HepG2 (cell line): ENCODE data around the gene KDM5B. TPM values are rescaled to one million over a fixed set of nuclear protein-coding genes. Genes with fewer than 3 reads are reported as not detected.

ENCODE experiments used
- ATF7 ChIP-seq, 2 experiments: fragments of 450-650 bp in 1 of 2; sonication (generic) in 1 of 2; formaldehyde crosslinking in 1 of 2; IDR thresholded peaks; 2 replicates each; pipeline versions ENCODE4 v1.4.0 to v1.6.1; 2016 to 2020; ENCODE audit warnings: antibody characterized with exemption in 1 of 2, mild to moderate bottlenecking in 1 of 2, missing genetic modification reagents in 1 of 2
- RNF219 ChIP-seq: sonication (generic); formaldehyde crosslinking; IDR thresholded peaks from 2 replicates; pipeline ENCODE4 v1.5.0; 2020; ENCODE audit warnings: mild to moderate bottlenecking, missing genetic modification reagents
- ZNF318 ChIP-seq: sonication (generic); formaldehyde crosslinking; IDR thresholded peaks from 2 replicates; pipeline ENCODE4 v1.4.0; 2020; ENCODE audit warnings: mild to moderate bottlenecking, missing genetic modification reagents
- polyA plus RNA-seq, 8 experiments: library from polyadenylated mRNA; depleted of rRNA in 3 of 8; stranded (reverse) in 7 of 8; unstranded in 1 of 8; fragments of >200 nt; fragmentation: Illumina TruSeq in 4 of 8; extraction: Trizol in 4 of 8; gene quantifications; 2 replicates each; pipeline versions ENCODE4 v1.2.1 to v1.2.3, GENCODE V29; 2011 to 2016; ENCODE audit warnings: low read depth in 4 of 8, missing spikeins in 1 of 8, mixed read lengths in 1 of 8; ENCODE audit not compliant: insufficient read depth in 1 of 8
- total RNA-seq, 5 experiments: library from RNA; depleted of rRNA; stranded (reverse); fragments of >200 nt; fragmentation: Illumina TruSeq; extraction: Trizol; gene quantifications; 2 replicates each; pipeline ENCODE4 v1.2.3, GENCODE V29; 2016; ENCODE audit warnings: low read depth in 1 of 5

KDM5B gene
- total and polyA plus RNA-seq, 2 of the 13 experiments (the other 11 are each of a cell fraction or from before 2014, with no cell fraction given), result 34.2 to 35.4 TPM

GRCh38 chr1:202679406-202680177, 128.6 kb downstream of the KDM5B start (continued):
- TF ChIP-seq RNF219 (CRISPR knock-in tag) (no peak), ATF7 (IDR thresholded peaks at IDR 0.05) (no peak), ATF7 (CRISPR knock-in tag; IDR thresholded peaks at IDR 0.05) (no peak), ZNF318 (CRISPR knock-in tag) (no peak)
